PFSK-1 (cell line): Measurements from ENCODE around the gene NALCN.

Experiments used
- FOXP2 ChIP-seq: optimal IDR thresholded peaks from 2 replicates; pipeline ENCODE3; 2011; ENCODE audit warnings: borderline replicate concordance, control low read depth, inconsistent platforms; ENCODE audit not compliant: insufficient read depth; ENCODE audit errors: extremely low read length, extremely low read depth
- POLR2AphosphoS5 ChIP-seq: IDR thresholded peaks from 2 replicates; pipeline ENCODE4 v1.6.1; 2012; ENCODE audit warnings: low read depth, mild to moderate bottlenecking, control low read depth, low read length, moderate library complexity
- REST ChIP-seq, 2 experiments: IDR thresholded peaks; 2 replicates each; pipeline versions ENCODE4 v1.6.1 to v1.8.0; 2011 to 2012; ENCODE audit warnings: low read depth in 2 of 2, low read length in 2 of 2, control low read depth in 1 of 2, inconsistent platforms in 1 of 2, mild to moderate bottlenecking in 1 of 2, moderate library complexity in 1 of 2; ENCODE audit not compliant: insufficient read depth in 1 of 2
- SIN3A ChIP-seq: IDR thresholded peaks from 2 replicates; pipeline ENCODE4 v1.6.1; 2012; ENCODE audit warnings: mild to moderate bottlenecking, low read length, moderate library complexity, borderline replicate concordance; ENCODE audit not compliant: insufficient read depth
- TAF1 ChIP-seq: IDR thresholded peaks from 2 replicates; pipeline ENCODE4 v1.6.1; 2012; ENCODE audit warnings: low read length, control low read depth, borderline replicate concordance; ENCODE audit not compliant: insufficient read depth

The NALCN gene

GRCh38 chr13:101415358-101416174, 742 bp downstream of the NALCN start:
- TF ChIP-seq TAF1: no peak

GRCh38 chr13:101412076-101412475, 4.2 kb downstream of the NALCN start:
- TF ChIP-seq REST (IDR thresholded peaks at IDR 0.05; ENCODE audit: insufficient read depth in 1 of 2, low read depth in 2 of 2, low read length in 2 of 2) (no peak), POLR2AphosphoS5 (no peak), TAF1 (no peak), FOXP2 (no peak), SIN3A (no peak)

GRCh38 chr13:101408992-101409656, 7.2 kb downstream of the NALCN start:
- no peak for TF ChIP-seq SIN3A
- no peak for TF ChIP-seq FOXP2
- TF ChIP-seq TAF1: no peak
- TF ChIP-seq REST (IDR thresholded peaks at IDR 0.05; ENCODE audit: insufficient read depth in 1 of 2, low read depth in 2 of 2, low read length in 2 of 2): no peak
- no peak for TF ChIP-seq POLR2AphosphoS5

- no peak for TF ChIP-seq SIN3A
- no peak for TF ChIP-seq FOXP2
- TF ChIP-seq POLR2AphosphoS5: no peak
These were observed 8.2 kb downstream of the NALCN start for GRCh38 chr13:101408154-101408553.

GRCh38 chr13:101406791-101407190, 9.5 kb downstream of the NALCN start:
- TF ChIP-seq FOXP2 (no peak), POLR2AphosphoS5 (no peak), SIN3A (no peak), TAF1 (no peak), REST (IDR thresholded peaks at IDR 0.05; ENCODE audit: insufficient read depth in 1 of 2, low read depth in 2 of 2, low read length in 2 of 2) (no peak)

GRCh38 chr13:101401196-101401595, 15.1 kb downstream of the NALCN start:
- TF ChIP-seq FOXP2 (no peak), SIN3A (no peak), POLR2AphosphoS5 (no peak), TAF1 (no peak), REST (IDR thresholded peaks at IDR 0.05; ENCODE audit: insufficient read depth in 1 of 2, low read depth in 2 of 2, low read length in 2 of 2) (no peak)
